RWPE2 (cell line): ENCODE data around the gene EEF1A2.

Experiments
- ATAC-seq: fragments of 200-7000 bp; cut with Tn5 transposase; 3 replicates; pipeline ENCODE4 v1.9.1; 2021; ENCODE audit warnings: low read depth
- DNase-seq: peaks from one replicate; pipeline ENCODE4 v3.0.0-alpha.2; 2020; ENCODE audit warnings: low spot score
- H3K27ac ChIP-seq: fragments of 450-650 bp; 2 replicates; pipeline ENCODE4 v1.5.1; 2017; ENCODE audit warnings: mild to moderate bottlenecking; ENCODE audit not compliant: poor library complexity, severe bottlenecking
- H3K27me3 ChIP-seq: fragments of 250-450 bp; sonication (Bioruptor Pico); 2 replicates; pipeline ENCODE4 v1.5.1; 2021; ENCODE audit warnings: mild to moderate bottlenecking, moderate library complexity; ENCODE audit not compliant: insufficient read depth, poor library complexity, severe bottlenecking
- H3K36me3 ChIP-seq: fragments of 250-450 bp; sonication (Bioruptor Pico); 2 replicates; pipeline ENCODE4 v1.5.1; 2020; ENCODE audit warnings: low read depth, mild to moderate bottlenecking, moderate library complexity
- H3K4me1 ChIP-seq: fragments of 250-450 bp; sonication (Bioruptor Pico); 2 replicates; pipeline ENCODE4 v1.5.1; 2021; ENCODE audit warnings: mild to moderate bottlenecking, moderate library complexity; ENCODE audit not compliant: insufficient read depth, poor library complexity, severe bottlenecking
- H3K4me3 ChIP-seq: fragments of 250-450 bp; sonication (Bioruptor Pico); 2 replicates; pipeline ENCODE4 v1.5.1; 2021; ENCODE audit warnings: mild to moderate bottlenecking, moderate library complexity; ENCODE audit not compliant: severe bottlenecking
- H3K9me3 ChIP-seq: fragments of 250-450 bp; sonication (Bioruptor Pico); 2 replicates; pipeline ENCODE4 v1.5.1; 2021; ENCODE audit warnings: mild to moderate bottlenecking, moderate library complexity; ENCODE audit not compliant: severe bottlenecking
- CTCF ChIP-seq: fragments of 450-650 bp; IDR thresholded peaks from one replicate; pipeline ENCODE4 v1.5.1; 2017; ENCODE audit warnings: mild to moderate bottlenecking, moderate library complexity; ENCODE audit not compliant: poor library complexity, severe bottlenecking

The EEF1A2 gene

GRCh38 chr20:63491078-63491477 is 7.8 kb downstream of the EEF1A2 start:
- Histone ChIP-seq H3K4me1 (no peaks in the 10 kb centered on the region), H3K4me3 (no peak overlapping the region), H3K27ac (no peak overlapping the region), H3K27me3 (peaks cover 29% of the 10 kb centered on the region), H3K9me3 (no peaks in the 10 kb centered on the region), H3K36me3 (no peaks in the 10 kb centered on the region)
- DNase-seq = no peak
- TF ChIP-seq CTCF = no peak
- no peak for ATAC-seq

- H3K27ac ChIP-seq = no peak overlapping the region
- H3K36me3 ChIP-seq = no peaks in the 10 kb centered on the region
- no peak overlapping the region for H3K4me3 ChIP-seq
- no peak for DNase-seq
- H3K9me3 ChIP-seq = no peaks in the 10 kb centered on the region
- TF ChIP-seq CTCF = no peak
- ATAC-seq = no peak
- peaks cover 29% of the 10 kb centered on the region for H3K27me3 ChIP-seq
- H3K4me1 ChIP-seq = no peaks in the 10 kb centered on the region
Measured at GRCh38 chr20:63490416-63490815, 8.5 kb downstream of the EEF1A2 start.

- no peak overlapping the region for H3K27ac ChIP-seq
- 0 out of 3 replicates have a peak, but pooled peaks have one; percentile 6 for ATAC-seq
- DNase-seq = no peak
- H3K27me3 ChIP-seq = peaks cover 38% of the 10 kb centered on the region
- no peak for TF ChIP-seq CTCF
- no peak overlapping the region for H3K4me3 ChIP-seq
- no peaks in the 10 kb centered on the region for H3K9me3 ChIP-seq
- no peaks in the 10 kb centered on the region for H3K36me3 ChIP-seq
- H3K4me1 ChIP-seq = no peaks in the 10 kb centered on the region
Measured at GRCh38 chr20:63488315-63489251, 10.3 kb downstream of the EEF1A2 start.

GRCh38 chr20:63487781-63488241 is 11.1 kb downstream of the EEF1A2 start:
- DNase-seq (no peak), ATAC-seq (no peak)
- H3K36me3 ChIP-seq = no peaks in the 10 kb centered on the region
- no peak overlapping the region for H3K4me3 ChIP-seq
- H3K27ac ChIP-seq = no peak overlapping the region
- no peaks in the 10 kb centered on the region for H3K4me1 ChIP-seq
- no peak for TF ChIP-seq CTCF
- peaks cover 44% of the 10 kb centered on the region for H3K27me3 ChIP-seq
- no peaks in the 10 kb centered on the region for H3K9me3 ChIP-seq
